ENCODE measurements around the gene LRMDA.

LRMDA gene

DNA sequence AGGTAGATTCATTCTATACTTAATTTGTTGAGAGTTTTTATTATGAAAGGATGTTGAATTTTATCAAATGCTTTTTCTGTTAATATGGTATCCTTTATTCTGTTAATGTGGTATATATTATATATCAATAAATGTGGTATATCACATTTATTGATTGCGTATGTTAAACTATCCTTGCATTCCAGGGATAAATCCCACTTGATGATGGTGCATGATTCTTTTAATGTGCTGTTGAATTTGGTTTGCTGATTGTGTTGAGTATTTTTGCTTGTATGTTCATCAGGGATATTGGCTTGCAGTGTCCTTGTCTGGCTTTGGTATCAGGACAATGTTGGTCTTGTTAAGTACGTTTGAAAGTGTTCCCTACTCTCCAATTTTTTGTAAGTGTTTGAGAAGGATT lies 11.9 kb downstream of the LRMDA start:
- H3K4me3 ChIP-seq (ENCODE audit: low read depth, low read length): no peak overlapping the region

DNA sequence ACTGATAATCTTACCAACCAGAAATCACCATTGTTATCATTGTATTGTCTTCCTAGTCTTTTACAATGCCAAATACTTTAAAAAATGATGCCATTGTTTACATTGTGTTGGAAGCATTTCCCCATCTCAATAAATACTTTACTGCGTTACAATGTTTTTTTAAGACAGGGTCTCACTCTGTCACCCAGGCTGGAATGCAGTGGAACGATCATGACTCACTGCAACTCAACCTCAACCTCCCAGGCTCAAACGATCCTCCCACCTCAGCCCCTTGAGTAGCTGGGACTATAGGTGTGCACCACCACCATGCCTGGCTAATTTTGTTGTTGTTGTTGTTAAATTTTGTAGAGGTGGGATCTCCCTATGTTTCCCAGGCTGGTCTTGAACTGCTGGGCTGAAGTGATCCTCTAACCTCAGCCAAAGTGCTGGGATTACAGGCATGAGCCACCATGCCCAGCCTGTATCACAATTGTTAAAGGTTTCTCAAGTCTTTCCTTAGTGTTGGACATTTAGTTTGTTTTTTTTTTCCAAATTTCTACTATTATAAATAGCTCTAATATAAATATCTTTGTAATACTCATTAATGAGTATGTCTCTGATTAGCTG lies 13.5 kb downstream of the LRMDA start:
- H3K4me3 ChIP-seq (ENCODE audit: low read depth, low read length): no peak overlapping the region

DNA sequence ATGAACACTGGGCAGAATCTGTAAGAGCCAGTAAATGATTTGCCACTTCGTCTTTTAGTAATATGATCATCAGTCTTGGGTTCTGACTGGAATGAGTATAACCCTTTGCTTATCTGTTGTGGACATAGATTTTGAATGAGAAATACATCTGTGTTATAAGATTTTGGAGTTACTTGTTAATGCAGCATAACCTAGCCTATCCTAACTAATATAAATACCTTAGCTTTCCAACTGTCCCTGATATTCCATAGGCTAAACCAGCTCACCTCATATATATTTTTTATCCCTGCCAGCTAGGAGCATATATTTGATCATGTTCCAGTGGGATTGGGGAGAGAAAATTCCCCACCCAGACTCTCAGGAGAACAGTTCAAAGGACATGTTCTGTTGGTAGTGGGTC lies 15.1 kb downstream of the LRMDA start:
- H3K4me3 ChIP-seq (ENCODE audit: low read depth, low read length): no peak overlapping the region

DNA sequence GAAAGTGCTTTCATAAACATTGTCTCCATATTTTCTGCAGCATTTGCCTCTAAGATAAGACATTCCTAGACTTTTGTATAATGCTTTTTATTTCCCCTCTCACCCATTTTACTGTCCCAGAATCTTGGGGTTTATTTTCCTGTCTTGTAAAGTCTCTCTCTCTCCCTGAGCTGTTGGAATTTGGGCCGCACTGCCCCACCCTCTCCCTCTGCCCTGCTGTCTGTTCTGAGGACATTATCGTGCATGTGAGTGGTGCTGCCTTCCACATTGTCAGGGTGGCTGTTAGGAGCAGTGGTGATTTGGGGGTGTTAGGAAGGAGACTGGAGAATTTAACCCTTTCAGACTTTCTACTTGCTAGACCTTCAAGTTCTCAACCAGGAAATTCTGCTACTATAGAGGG lies 16.7 kb downstream of the LRMDA start:
- no peak overlapping the region for H3K4me3 ChIP-seq (ENCODE audit: low read depth, low read length)

DNA sequence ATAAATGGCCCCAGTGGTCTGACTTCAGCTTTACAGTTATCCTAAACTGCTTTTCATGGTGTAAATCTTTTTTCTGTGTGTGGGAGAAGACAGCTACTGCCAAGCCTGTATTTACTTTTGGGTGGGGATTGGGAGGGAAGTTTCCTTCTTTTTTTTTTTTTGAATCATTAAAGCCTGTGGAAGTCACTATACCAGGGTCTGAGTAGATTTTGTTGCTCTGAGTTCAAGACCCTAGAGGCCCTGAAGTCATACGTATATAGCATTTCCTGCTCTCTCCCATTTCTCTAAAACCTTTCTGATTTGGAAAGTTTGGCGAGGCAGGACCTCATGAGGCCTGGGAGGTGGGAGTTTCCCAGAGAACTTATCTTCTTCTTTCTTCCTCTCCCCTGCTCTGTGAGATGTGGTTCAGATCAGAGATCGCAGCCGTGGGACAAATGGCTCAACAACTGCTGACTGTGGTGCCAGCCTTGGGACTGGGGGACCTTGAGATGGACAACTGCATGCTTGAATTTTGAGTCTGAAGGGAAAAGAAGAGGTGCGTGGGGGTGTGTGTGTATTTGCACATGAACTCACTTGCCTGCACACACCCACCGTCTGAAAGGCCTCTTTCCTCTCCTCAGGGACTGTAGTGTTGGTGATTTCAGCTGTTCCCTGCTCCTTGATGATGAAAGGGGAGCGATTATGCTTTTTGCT lies 18.1 kb downstream of the LRMDA start:
- H3K4me3 ChIP-seq (ENCODE audit: low read depth, low read length): no peak overlapping the region

DNA sequence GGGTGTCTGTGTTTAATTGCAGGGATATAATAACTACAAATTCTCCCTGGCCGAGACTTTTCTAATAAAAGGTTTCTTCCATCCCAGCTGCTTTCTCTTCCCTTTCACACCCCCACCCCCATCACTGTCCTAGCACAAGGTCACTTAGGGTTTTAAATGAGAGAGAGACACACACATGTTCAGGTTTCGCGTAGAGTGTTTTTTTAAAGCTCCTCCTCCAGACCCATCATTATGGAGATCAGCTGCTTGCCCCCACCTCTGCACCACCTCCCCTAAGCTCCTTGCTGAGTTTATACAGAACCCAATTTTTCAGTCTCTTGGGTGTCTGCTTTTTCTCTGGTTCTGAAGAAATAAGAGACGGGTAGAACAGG lies 18.6 kb downstream of the LRMDA start:
- H3K4me3 ChIP-seq (ENCODE audit: low read depth, low read length): no peak overlapping the region

DNA sequence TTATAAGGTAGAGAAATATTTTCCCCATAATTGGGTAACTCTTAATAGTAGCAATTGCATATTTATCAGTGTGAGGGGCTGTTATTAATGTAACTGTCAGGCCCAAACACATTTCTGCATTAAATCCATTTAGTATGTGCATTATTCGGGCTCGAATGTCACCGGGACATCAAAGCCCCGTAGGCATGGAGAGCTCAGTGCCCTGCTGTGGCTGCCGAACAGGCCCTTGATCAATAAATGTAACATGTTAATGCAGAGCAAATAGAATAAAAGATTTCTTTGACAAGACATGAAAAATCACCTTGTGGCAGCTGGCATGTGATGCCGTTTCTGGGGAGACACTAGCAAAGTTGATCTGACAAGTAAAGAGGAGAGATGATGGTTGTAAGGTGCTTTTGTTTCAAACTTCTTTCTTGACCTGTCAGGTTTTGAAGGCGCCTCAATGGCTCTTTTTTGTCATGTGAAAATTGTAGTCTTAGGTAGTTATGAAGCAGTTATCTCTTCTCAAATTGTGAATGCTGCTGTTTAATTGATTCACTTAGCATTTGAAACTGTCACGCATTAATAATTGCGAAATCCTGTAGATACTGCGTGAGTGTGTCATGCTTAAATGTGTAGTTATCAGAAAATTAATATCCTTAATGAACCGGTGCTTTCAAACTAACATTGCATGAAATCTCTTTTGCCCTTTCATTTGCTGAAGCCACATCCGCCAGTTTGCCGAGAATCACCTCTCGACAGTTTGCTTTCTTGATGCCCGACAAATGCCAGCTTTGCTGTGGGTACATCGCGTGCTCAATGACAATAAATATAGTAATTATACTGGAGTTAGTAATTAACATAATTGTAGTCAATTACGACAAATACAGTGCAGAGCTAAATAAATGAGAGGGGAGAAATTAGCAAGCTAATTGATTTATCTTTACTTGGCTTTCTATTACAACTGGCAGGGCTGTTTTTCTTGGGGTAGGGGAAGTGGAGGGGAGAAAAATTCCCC lies 19.5 kb downstream of the LRMDA start:
- H3K4me3 ChIP-seq (ENCODE audit: low read depth, low read length): no peak overlapping the region

DNA sequence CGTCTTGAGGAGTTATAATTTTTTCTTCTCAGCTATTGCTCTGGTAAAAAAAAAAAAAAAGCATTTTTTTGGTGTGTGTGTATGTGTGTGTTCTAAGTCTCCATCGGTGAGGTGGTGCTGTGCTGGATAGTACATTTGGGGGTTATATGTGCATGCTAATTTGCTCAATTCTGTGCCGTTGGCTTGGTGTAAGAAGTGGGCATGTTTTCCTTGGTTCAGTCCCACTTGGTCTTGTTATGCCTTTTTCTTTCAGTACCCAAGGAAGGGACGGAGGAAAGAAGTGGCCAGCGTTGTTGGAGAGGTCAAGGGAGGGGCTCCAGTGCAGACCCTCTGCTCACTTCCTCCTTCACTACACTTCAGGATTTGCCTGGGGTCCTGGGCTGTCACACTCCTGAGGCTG lies 20.4 kb downstream of the LRMDA start:
- no peak overlapping the region for H3K4me3 ChIP-seq (ENCODE audit: low read depth, low read length)

DNA sequence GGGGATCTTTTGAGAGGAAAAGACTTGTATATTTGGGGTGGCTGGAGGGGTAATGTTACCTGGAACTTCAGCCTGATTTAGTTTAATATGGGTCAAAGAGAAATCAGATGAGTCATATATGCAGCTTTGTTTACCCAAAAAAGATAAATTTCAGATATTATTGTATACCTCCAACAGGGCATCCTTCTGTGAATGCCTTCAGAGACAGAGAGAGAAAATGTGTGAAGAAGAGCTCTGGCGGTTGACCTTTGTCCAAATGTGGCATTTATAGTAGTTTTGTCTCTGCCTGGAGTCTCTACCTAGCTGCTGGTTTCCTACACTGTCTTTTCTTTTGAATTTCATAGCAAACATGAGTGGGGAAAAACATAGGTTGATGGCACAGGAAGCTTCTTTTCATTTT lies 21.6 kb downstream of the LRMDA start:
- no peak overlapping the region for H3K4me3 ChIP-seq (ENCODE audit: low read depth, low read length)

DNA sequence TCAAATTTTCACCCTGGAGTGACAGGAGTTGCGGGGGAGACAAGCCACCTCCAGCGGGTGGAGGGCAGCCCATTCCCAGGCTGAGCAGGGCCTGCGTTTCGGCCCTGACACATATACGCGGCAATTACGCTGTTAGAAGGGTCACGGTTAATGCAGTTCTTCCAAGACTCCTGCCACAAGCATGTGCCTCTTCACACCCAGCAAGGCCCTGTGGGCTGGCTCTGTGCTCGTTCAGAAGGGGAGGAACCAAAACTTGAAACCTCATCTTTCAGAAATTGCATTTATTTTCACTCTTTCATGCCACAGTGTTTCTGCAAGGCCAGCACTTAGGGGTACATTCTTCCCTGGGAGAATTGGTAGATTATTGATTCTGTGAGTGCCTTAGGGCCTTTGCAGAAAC lies 24.7 kb downstream of the LRMDA start:
- no peak overlapping the region for H3K4me3 ChIP-seq (ENCODE audit: low read depth, low read length)

DNA sequence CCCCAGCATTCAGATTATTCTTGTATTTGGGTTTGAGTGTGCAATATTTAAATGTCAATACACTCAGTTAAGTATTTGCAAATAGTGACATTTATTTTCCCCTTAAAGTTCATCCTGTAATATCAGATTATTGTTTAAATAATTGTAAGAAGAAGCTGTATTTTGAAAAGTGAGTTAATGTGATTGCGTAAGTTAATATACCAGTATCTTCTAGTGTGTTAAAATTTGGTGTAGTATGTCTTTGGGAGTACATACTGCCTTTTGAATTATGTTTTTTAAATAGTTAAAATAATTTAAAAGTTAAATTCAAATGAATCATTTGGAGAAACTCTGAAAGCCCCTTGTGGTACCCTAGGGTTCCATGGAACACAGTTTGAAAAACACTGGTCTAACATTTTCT lies 28.6 kb downstream of the LRMDA start:
- no peak overlapping the region for H3K4me3 ChIP-seq (ENCODE audit: low read depth, low read length)

DNA sequence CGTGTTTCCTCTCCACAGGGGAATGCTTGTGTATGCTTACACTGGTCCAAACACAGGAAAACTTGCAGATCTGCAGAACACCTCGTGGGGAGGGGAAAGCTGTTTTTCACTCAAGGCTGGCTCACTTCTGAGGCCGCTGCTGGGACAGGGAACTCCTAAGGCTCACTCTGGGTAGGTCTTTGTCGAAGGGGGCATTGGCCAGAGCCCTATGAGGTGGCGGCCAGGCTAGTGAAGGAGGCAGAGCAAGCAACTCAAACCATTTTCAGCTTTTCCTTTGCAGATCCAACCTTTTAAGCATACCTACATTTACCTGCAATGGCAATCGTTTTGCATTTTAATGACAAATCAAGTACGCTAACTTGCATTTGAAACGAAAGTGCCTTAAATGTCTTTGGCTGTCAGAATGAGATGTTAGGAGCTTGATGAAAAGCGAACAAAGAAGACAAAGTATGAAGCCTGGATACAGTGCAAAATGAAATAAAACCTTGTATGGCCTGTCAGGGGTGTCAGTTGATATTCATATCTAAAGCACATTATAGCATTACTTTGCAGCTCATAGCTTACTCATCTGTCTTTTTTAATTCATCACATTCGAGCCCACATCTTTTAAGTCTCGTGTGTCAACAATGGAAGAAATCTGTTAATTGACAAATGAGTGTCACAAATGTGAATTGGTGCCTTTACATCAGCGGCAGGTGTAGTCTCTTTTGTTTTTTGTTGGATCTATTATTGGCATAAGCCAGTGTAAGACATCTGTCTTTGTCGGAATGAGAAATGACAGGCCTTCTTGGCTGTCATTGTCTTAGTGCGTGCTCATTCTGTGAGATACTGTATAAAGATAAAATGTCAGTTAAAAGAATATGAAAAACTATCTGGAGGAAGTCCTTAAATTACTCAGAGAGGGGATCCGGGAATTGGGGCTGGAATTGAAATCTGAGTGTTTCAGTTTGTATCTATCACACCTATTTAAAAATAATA lies 30.5 kb downstream of the LRMDA start:
- H3K4me3 ChIP-seq (ENCODE audit: low read depth, low read length): no peak overlapping the region

DNA sequence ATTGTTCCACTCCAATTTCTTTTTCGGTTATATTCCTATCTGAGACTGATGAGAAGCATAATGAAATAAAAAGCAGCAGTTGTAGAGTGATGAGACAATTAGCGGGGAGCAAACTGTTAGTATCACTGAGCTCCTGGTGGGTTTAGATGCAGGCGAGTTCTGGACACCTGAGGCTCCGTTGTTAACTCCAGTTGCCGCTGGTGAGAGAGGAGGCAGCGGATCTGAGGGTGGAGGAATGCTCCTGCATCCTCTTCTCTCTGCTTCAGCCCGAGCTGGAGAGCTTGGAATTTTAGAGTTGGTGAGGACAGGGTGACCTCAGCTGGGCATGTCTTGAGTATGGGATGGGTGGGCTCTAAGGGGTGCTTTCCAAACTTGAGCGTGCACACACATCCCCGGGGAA lies 31.4 kb downstream of the LRMDA start:
- H3K4me3 ChIP-seq (ENCODE audit: low read depth, low read length): no peak overlapping the region

DNA sequence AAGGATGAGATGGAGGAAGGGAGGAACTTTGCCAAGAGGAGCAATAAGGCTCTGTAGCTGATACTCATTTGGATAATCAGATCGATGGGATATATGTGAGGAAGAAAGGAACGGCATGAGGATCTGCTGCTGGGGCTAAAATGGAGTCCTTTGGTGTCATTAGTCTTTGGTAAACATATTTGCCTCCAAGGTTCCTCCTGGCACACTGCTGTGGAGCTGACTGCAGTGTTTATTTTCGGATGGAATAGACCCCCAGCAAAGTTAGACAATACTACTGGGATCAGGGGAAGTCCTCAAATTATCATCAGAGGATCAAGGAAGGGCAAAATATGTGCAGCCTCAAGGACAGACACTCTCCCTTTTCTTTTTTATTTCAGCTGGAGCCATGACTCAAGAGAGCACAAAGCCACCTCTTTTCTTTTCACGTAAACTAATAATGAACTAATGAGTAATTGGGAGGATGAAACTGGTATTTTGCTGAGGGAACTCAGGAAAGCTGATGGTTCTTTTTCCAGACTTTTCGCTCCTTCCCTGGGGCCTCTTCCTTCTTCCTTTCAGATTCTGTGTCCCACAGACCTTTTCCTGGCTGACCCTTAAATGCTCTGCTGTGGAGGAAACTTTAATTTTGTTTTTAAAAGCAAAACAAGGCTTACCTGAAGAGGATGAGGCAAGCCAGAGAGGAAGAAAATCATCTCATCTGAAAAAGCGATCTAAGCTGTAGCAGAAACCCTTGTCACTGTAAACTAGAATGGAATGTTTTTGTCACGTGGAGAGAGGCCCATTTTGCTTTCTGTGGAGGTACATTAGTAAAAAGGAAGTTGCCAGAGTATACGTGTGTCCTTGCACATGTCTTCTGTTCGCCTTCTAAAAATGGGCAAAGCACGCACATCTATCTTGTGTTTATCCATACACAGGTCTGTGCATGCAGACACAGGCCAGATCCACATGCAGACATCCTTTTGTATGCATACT lies 33.3 kb downstream of the LRMDA start:
- H3K4me3 ChIP-seq (ENCODE audit: low read depth, low read length): no peak overlapping the region

DNA sequence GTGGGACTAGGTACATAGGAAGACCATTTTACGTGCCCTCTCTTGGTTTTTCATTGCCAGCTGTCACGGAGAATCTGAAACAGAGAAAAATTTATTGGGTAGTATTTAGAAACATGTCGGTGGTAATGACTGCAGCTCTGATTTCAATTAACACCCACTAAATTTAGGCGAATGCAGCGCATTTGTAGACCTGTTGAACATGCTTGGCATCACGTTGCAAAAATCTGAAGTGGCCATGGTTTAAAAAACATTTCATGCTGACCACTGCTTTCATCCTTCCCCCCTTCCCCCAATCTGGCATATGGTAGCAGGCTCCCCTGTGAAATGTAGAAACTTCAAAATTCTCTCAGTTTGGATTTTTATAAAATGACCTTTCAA lies 34.0 kb downstream of the LRMDA start:
- H3K4me3 ChIP-seq (ENCODE audit: low read depth, low read length): no peak overlapping the region

DNA sequence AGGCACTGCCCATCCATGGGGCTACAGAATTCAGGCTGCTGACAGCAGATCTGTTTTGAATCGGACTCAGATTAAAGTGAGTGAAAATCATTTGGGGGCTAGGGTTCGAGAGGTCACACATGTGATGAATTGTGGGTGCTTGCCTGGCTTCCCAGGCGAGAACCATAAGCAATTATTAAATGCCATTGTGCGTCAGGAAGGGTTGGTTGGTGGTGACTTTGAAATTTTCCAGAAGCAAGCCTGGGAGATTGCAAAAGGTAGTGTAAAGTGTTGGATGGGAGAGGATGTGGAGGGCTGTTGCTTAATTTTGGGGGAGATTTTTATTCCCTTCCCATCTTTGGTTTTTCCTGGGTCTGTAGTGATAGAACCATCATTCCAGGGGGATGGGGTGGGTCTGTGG lies 34.6 kb downstream of the LRMDA start:
- no peak overlapping the region for H3K4me3 ChIP-seq (ENCODE audit: low read depth, low read length)

DNA sequence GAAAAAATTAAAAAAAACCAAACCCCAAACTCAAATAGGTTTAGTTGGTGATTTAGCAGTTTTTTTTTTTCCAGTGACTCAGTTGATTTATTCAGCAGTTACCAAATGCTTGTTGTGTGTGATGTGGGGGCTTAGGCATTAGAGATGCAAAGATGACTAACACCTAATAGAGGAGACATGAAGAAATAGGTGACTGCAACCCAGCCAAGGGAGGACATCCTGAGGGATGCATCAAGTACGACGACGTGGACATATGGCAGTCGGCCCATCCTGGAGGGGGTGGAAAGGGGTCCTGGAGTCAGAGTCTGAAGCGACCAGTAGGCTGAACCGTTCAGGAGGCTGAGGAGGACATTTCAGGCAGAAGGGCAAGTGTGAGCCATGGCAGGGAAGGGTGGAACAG lies 35.5 kb downstream of the LRMDA start:
- no peak overlapping the region for H3K4me3 ChIP-seq (ENCODE audit: low read depth, low read length)

DNA sequence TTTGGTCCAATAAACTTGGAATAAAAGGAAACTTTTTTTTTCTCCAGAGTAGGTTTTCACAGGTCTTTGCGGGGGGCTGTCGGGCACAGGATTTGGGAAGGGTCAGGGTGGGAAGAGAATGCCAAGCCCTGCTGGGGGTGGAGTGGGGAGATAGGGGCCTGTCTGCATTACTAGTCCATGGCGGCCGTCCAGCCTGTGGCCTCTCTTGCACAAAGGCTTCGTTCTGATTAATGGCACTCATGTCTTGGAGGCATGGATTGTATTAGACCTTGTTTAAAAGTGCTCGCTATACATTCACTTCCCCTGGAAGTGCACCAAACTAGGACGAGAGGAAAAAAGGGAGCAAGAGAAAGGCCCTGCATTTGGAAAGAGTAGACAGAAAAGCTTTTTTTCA lies 37.2 kb downstream of the LRMDA start:
- H3K4me3 ChIP-seq (ENCODE audit: low read depth, low read length): no peak overlapping the region

DNA sequence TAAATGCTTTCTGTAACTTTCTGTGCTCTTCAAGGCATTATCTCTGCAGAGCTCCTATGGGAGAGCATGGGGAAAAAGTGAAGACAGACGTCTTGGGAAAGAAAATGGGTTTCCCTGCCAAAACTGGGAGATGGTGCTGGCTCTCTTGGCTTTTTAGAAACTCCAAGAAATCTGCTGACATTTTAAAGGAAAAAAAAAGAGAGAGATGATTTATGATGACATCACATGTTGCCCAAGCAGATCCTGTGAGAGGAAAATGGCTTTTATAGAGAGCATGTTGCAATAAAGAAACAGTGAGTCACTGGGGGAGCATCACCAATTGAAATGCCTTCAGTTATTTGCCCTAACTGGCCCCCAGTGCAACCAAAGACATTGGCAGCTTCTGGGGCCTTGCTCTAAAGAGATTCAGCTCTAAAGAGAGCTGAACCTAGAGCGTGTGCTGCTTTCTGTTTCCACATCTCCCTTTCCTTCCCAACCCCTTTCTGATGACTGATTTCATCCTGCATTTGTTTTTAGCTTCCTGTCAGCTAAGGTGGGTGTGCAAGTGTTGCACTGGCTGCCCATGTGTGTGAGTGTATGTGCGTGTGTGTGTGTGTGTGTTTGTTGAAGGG lies 37.7 kb downstream of the LRMDA start:
- H3K4me3 ChIP-seq (ENCODE audit: low read depth, low read length): no peak overlapping the region
